Stimulated activated naive CD4-positive, alpha-beta T cell (primary cell): Measurements from ENCODE around the gene ARVCF.

ENCODE experiments used
- DNase-seq, 6 experiments: peaks; one replicate each; lab custom pipeline; 2025; lab: John Stamatoyannopoulos, UW

The ARVCF gene

DNA sequence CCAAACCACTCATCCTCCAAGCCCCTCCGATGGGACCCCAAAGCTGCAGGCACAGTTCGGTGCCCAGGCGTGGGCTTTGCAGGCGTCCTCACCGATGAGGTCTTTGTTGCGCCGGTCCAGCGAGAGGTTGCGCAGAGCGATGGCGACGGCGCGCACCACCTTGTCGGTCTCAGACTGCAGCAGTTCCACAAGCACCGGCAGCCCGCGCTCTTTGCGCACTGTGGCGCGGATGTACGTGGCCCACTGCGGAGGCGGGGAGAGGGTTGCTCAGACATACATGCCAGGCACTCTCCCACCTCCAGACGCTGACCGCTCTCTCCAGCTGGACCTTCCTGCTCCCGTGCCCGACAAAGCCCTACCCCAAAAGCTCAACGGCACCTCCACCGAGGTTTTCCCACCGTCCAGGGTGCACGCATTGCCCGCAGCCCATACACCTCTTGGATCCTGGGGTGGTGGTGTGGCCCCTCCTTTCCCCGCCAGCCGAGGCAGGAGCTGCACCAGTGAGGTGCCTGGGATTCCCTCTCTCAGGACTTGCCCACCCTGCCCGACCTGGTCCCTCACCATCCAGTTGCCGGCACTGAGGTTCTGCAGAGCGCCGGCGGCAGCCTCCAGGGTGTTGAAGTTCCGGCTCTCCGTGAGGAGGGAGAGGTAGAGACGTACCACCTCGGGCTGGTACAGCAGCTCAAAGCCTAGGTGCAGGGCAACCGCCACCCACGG, 42.9 kb downstream of the ARVCF start:
- DNase-seq: no peak

DNA sequence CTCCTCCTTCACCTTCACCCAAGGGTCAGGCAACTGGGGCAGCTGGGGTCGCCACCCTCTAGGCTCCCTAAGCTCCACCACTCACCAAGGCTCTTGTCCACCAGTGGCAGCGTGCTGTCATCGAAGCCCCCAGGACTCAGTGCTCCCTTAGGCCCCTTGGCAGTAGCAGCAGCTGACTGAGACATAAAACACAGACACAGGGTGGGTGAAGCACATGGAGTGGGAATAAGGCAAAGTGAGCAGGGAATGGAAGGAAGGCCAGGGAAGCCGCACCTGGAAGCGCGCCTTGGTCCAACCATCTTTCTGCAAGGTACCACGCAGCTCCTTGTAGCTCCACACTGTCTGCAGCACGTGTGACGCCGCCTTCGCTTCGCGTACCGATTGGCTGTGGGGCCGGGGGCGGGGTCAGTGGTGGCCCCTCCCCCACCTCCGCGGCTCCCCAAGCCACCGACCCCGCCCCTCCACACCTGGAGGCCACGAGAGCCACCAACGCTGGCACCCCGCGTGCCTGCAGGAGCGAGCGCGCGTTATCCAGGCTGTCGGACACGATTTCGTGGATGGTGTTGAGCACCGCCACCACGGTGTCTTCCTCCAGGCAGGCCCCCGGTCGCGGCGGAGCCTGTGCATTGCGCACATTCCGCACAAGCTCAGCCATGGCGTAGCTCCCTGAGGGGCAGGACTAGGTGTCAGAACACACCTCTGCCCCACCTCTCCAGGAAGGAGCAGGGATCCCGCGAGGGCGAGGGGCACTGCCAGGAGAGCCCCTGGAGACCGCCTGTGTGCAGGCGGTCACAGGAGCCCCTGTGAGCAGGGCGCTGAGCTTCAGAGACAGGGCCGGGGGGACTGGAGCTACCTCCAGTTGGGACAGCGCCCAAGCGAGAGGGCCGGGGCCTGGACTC, 43.7 kb downstream of the ARVCF start:
- no peak for DNase-seq

DNA sequence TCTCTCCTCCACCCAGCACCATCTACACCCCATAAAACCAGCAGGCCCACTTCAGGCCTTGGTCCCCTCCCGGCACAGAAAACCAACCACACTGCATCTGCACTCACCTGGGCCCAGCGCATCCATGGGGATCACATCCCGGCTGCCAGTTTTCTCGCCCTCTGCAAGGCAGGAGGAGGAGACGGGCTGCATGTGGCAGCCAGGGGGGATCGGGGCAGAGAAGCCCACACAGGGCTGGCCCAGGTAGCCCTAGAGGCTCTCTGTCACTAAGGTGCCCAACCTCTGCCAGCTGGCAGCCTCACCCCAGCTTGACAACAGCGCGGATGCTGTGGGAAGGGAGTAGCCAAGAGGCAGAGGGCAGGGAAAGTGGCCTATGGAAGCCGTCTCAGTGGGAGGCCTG, 44.4 kb downstream of the ARVCF start:
- no peak for DNase-seq

DNA sequence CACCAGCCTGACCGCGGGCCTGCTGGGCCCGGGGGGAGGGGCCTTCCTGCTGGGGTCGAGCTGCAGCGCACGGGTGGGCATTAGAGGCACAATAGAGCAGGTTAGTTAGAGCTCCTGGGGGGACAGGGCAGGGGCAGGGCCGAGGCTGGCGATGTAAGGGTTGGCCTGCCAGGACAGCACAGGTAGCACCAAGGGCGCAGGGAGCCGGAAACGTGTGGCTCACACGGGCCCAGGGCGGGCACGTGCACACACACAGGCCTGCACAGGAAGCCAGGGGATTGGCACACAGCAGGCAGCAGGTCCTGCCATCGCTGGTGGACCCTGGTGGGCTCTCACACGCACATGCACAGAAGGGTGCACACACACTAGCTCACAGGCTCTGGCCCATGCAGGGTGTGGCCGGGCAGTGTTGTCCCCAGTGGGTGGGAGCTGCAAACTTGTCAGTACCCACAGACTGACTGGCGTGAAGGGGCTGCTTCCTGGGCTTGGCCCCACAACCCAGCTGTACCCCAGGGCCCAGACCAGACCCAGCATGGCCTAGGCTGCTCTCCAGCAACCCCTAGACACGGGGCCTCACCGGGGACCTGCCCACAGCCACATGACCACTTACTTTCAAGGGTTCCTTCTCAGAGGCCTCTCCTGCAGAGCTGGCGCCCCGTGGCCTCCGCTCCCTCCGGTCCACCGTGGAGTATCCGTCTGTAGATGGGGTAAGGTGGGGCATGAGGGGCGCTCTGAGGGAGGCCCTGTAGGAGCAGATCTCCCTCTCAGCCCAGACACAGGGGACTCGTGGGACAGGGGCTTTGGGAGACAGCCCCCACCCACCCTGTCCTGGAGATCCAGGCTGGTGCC, 45.1 kb downstream of the ARVCF start:
- DNase-seq: peak in 2 of 6 experiments; percentile 10 to 13

DNA sequence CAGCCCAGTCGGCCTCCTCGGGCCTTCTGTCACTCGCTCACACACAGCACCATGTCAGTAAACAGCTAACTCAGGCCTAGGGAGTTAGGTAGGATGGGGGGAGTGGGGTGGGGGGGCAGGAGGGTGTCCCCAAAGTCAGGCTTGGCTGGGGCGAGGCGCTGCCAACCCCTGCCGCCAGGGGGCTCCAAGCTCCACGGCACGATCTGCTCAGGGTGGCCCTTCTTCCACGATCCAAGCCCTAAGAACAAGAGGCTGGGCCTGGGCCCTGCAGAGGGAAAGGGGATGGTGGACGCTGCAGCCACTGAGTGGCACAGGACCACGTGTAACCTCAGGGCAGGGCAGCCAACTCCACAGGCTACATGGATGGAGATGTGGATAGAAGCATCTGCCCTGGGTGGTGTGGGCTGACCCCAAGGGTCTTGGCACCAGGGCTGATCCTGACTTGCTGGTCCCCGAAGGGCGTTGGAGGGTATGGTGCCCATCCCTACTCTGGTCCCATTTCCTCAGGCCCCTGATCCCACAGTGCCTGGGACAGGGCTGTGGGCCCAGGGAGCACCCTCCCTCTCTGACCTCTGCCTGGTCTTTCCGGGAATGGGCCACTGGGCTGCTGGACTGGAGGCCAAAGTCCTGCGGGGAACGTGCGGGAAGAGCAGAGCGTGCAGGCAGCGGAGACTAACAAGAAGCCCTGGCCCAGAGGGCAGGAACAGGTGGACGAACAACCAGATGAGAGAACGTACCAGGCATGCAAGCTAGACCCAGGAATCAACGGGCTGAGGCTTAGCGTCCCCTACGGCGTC, 45.9 kb downstream of the ARVCF start:
- DNase-seq: peak; percentile 39 to 81 (median 70)

DNA sequence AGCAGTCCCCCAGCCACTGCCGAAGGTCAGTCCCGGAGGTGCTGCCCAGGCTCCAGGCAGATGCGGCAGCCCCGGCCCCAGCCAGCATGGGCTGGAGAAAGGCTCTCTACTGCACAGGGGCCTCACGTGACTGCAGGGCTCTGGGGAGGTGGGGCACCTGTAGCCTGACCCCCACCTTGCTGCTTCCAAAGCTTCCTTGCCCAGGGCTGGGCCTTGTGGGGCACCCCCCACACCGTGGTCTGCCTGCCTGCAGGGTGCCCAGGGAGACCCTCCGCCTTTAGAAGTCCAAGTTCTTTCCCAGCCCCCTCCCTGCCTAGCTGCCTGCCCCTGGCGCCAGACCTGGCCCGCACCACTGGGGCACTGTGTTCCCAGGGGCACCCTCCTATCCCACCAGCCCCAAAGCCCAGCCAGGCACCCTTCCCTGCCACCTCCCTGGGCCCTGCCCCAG, 46.6 kb downstream of the ARVCF start:
- no peak for DNase-seq

DNA sequence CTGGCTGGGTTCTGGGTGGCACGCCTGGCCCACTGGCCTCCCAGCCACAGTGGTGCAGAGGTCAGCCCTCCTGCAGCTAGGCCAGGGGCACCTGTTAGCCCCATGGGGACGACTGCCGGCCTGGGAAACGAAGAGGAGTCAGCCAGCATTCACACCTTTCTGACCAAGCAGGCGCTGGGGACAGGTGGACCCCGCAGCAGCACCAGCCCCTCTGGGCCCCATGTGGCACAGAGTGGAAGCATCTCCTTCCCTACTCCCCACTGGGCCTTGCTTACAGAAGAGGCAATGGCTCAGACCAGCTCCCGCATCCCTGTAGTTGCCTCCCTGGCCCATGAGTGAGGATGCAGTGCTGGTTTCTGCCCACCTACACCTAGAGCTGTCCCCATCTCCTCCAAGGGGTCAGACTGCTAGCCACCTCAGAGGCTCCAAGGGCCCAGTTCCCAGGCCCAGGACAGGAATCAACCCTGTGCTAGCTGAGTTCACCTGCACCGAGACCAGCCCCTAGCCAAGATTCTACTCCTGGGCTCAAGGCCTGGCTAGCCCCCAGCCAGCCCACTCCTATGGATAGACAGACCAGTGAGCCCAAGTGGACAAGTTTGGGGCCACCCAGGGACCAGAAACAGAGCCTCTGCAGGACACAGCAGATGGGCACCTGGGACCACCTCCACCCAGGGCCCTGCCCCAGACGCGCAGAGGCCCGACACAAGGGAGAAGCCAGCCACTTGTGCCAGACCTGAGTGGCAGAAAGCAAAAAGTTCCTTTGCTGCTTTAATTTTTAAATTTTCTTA, 47.3 kb downstream of the ARVCF start:
- DNase-seq: no peak

DNA sequence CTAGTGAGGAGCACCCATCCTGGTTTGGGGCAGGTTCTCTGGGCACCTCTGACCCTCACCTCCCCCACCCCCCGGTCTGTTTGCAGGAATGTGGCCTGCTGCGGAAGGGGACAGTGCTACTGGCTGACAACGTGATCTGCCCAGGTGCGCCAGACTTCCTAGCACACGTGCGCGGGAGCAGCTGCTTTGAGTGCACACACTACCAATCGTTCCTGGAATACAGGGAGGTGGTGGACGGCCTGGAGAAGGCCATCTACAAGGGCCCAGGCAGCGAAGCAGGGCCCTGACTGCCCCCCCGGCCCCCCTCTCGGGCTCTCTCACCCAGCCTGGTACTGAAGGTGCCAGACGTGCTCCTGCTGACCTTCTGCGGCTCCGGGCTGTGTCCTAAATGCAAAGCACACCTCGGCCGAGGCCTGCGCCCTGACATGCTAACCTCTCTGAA, 48.2 kb downstream of the ARVCF start:
- DNase-seq: no peak

DNA sequence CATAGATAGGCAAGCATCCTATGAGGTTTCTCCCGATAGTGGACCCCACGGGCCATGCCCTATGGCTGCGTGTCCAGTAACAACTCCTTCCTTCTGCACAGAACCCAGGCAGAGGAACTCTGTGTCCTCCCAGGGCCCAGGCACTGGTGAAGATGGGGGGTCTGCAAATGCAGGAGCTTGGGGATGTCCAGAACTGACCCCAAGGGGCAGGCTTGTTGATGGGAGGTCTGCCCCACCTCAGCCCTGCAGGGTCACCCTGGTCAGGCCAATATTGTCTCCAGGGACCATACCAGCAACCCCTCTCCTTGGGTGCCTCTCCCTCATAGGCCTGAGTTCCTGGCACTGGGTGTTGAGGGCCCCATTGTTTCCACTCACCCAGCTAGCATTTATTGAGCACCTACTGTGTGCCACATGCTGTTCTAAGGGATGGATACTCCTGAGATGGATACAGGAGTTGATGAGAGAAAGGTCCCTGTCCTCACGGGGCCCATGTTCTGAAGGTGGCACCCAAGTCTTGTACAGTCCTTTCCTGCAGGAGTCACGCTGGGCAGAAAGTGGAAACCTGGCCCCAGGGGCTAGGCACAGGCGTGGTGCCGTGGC, 48.7 kb downstream of the ARVCF start:
- DNase-seq: no peak

DNA sequence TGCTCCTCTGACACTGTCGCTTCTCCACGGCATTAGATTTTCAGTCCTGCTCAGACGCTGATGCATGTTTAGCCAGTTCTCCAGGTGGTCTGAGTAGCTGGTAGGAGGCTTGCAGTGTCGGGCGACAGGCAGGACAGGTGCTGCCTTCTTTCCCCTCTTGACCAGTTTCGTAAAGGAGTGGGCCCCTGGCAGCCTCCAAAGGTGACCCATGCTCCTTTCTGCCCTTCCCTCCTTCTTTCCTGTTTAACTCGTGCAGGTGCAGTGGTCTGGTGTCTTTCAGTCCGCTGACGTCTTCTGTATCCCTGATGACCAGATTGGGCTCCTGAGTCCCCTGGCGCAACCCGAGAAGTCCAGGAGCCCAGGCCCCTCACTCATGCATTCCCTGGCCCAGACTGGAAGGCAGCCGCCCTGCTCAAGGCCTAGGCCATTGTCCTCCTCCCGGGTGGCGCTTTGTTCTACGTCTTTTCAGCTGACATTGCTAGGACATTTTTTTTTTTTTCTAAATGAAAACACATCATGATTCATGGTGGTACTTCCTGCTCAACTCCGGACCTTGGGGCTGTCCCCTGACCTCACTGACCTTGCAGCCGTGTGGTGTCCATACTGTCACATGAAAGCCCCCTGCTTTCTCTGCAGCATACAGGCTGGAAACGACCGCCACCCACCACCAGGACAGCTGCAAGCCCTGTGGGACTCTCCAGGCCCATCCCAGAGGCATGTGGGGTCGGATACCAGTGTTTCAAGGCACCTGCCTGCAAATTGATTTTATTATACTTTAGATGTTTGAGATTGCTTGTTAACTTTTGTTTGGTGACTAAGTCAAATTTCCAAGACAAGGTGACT, 49.5 kb downstream of the ARVCF start:
- DNase-seq: no peak

DNA sequence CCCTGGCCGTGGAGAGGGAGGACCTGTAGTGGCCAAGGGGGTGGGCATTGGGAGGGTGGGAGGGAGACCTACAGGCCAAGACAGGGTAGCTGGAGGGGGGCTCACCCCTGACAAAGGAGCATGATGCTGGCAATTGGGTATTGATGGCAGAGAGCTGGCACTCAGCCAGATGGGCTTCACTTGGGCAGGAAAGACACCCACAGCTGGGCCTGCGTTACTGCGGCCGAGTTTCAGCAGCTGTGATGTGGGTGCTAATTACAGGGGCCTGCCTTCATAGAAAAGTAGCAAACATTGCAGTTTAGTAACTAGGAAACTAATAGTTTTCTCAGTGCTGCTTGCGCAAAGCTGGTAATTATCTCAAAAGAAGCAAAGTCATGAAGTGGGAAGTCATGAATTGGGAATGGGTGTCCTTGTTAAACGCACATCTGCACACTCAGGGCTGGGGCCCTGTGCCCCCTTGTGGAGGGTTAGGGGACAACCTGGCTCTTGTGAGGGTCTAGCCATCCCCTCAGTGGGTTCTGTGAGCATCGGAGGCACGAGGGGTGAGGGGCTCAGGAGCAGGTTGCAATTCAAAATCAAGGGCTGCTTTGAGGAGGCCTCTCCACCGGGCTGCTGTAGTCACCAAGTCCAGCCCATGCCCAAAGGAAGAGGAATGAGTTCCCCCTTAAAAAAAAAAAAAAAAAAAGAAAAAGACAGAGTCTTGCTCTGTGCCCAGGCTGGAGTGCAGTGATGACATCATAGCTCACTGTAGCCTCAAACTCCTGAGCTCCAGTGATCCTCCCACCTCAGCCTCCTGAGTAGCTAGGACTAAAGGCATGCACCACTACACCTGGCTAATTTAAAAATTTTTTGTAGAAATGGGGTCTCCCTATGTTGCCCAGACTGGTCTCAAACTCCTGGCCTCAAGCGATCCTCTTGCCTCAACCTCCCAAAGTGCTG, 50.6 kb downstream of the ARVCF start:
- no peak for DNase-seq

DNA sequence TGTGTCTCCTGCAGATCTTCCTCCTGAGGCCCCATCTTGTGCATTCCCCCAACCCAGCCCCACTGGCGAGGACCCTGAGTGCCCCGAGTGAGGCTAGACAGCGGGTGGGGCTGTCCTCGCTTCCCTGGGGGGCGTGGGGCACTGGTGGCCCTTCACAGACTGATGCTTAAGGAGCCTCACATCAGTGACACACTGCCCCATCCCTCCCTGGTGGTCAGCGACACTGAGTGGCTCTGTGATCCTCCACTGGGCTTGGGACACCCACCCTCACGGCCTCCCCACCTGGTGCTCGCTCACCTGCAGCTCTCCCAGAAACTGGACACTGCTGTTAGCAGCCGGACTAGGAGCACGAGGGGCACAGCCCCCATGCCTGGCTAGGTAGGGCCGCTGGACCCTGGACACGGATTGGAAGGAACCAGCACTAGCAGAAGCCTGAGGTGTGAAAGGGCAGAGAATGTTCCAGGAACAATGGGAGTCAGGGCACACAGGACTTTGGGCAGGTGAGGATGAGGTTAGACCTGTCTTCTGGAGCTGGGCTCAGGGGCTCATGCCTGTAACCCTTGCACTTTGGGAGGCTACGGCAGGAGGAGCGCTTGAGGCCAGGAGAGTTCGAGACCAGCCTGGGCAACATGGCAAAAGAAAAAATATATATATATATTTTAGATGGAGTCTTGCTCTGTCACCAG, 51.8 kb downstream of the ARVCF start:
- no peak for DNase-seq

DNA sequence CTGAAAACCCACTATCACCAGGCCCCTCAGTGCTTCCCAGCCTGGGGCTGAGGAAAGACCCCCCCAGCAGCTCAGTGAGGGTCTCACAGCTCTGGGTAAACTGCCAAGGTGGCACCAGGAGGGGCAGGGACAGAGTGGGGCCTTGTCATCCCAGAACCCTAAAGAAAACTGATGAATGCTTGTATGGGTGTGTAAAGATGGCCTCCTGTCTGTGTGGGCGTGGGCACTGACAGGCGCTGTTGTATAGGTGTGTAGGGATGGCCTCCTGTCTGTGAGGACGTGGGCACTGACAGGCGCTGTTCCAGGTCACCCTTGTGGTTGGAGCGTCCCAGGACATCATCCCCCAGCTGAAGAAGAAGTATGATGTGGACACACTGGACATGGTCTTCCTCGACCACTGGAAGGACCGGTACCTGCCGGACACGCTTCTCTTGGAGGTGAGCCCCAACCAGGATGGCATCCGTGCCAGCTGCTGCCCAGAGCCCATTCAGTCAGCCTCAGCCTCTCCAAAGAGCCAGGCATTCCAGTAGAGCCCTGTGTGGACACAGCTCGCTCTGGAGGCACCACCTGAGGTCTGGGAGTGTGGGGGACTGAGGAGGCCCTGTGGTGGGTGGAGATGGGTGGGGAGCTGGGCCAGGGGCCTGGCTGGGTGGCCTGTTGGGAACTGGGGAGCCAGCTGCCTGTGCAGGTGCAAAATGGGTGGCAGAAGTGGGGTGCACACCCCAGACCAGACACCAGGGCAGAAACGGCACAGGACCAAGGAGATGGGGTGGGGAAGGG, 52.6 kb downstream of the ARVCF start:
- no peak for DNase-seq

DNA sequence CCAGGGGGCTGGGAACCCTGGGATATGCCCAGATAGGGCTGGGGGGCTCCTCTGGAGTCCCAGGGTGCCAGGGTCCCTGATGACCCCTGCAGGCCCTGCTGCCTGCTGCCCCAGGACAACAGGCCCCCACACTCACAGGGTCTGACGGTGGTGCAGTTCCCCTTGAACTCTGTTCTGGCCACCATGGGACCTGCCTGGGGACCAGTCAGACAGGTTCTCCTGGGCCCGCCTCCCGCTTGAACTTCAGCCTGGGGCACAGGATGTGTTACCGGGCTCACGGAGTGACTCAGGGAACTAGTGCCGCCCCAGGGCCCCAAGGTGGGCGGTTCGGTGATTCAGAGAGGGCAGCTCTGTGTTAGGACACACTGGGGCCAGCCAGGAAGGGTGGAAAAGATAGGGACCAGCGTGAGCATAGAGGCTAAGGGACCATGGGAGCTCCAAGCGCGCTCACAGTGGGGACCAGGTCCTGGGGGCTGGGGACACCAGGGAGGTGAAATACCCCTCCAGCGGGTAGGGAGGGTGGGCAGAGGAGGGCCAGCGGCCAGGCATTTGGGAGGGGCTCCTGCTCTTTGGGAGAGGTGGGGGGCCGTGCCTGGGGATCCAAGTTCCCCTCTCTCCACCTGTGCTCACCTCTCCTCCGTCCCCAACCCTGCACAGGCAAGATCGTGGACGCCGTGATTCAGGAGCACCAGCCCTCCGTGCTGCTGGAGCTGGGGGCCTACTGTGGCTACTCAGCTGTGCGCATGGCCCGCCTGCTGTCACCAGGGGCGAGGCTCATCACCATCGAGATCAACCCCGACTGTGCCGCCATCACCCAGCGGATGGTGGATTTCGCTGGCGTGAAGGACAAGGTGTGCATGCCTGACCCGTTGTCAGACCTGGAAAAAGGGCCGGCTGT, 53.5 kb downstream of the ARVCF start:
- no peak for DNase-seq

DNA sequence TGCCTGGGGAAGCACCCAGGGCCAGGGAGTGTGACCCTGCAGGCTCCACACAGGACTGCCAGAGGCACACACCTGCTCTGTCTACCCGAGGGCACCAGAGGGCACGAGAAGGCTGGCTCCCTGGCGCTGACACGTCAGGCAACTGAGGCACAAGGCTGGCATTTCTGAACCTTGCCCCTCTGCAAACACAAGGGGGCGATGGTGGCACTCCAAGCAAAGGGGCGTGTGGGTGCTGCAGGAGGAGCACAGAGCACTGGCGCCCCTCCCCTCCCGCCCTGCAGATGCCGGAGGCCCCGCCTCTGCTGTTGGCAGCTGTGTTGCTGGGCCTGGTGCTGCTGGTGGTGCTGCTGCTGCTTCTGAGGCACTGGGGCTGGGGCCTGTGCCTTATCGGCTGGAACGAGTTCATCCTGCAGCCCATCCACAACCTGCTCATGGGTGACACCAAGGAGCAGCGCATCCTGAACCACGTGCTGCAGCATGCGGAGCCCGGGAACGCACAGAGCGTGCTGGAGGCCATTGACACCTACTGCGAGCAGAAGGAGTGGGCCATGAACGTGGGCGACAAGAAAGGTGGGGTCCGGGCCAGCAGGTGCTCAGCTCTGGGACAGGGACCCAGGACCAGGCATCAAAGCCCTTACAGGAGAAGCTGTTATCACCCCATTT, 54.2 kb downstream of the ARVCF start:
- DNase-seq: peak; percentile 19 to 48 (median 35)
